BE2C (cell line): ENCODE results near the gene MTX1.
A peak's percentile ranks its signal among the peaks of the same experiment; 100 is the strongest.
"Not testable (repeated sequence)": the region's sequence is repeated elsewhere in the genome, so short reads cannot be mapped to it uniquely, and the experiment has no call there.

Experiments
- DNase-seq: peaks from one replicate; pipeline ENCODE4 v3.0.0-alpha.2; 2020
- H3K27me3 ChIP-seq: fragments of 250-450 bp; sonication (Bioruptor Pico); 2 replicates; pipeline ENCODE4 v1.5.1; 2020; ENCODE audit warnings: mild to moderate bottlenecking
- H3K36me3 ChIP-seq: fragments of 250-450 bp; sonication (Bioruptor Pico); 2 replicates; pipeline ENCODE4 v1.5.1; 2020; ENCODE audit warnings: mild to moderate bottlenecking
- H3K4me1 ChIP-seq: fragments of 250-450 bp; sonication (Bioruptor Pico); 2 replicates; pipeline ENCODE4 v1.5.1; 2020
- H3K4me3 ChIP-seq: 2 replicates; pipeline ENCODE4 v1.5.1; 2011; ENCODE audit warnings: low read depth, low read length
- H3K9me3 ChIP-seq: fragments of 250-450 bp; sonication (Bioruptor Pico); 2 replicates; pipeline ENCODE4 v1.5.1; 2020
- CTCF ChIP-seq: IDR thresholded peaks from 2 replicates; pipeline ENCODE4 v1.5.1; 2012; ENCODE audit warnings: mild to moderate bottlenecking, low read depth, low read length

Gene MTX1

DNA sequence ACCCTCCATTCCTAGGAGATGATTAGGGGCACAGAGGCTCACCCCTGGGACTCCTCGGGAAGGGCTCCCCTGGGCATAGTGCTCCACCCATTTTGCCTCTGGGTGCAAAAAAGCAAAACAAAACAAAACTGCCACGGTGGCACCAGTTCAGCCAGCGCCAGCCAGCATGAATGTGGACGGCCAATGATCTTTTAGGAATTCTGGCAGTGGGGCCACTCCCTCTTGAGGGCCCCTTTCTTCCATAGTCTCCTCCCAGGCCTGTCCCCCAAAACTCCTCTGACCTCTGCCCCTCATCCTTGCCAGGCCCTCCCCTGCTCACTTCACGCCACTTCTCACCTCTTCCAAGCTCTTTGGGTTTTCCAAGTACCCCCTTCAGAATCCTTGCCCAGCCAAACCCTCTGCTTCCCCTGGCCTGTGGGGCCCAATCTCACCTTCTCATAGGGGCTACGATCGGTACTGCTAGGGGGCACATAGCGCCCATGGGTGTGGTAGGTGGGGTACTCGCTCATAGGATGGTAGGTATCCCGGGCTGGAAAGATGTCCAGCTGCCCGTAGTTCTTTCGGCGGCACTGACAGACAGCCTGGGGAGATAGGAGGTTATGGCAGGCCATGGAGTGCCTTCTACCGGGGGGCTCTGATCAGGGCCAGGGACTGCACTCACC is 21.6 kb upstream of the MTX1 start:
- no peaks in the 10 kb centered on the region for H3K9me3 ChIP-seq
- H3K36me3 ChIP-seq = peaks cover 6% of the 10 kb centered on the region; the same call in 1 of the 2 replicates
- peaks cover 13% of the 10 kb centered on the region for H3K4me1 ChIP-seq
- no peak for TF ChIP-seq CTCF
- no peak overlapping the region for H3K4me3 ChIP-seq
- no peak for DNase-seq
- no peaks in the 10 kb centered on the region for H3K27me3 ChIP-seq

- Histone ChIP-seq H3K9me3 (no peaks in the 10 kb centered on the region), H3K27me3 (no peaks in the 10 kb centered on the region), H3K4me1 (peaks cover 13% of the 10 kb centered on the region), H3K36me3 (peaks cover 6% of the 10 kb centered on the region; the same call in 1 of the 2 replicates), H3K4me3 (no peak overlapping the region)
- no peak for DNase-seq
- no peak for TF ChIP-seq CTCF
Observed at GRCh38 chr1:155187456-155187891, 21.0 kb upstream of the MTX1 start.

GRCh38 chr1:155188268-155188667 is 20.2 kb upstream of the MTX1 start:
- no peaks in the 10 kb centered on the region for H3K9me3 ChIP-seq
- no peak overlapping the region for H3K4me3 ChIP-seq
- no peaks in the 10 kb centered on the region for H3K27me3 ChIP-seq
- peaks cover 16% of the 10 kb centered on the region for H3K4me1 ChIP-seq
- peaks cover 6% of the 10 kb centered on the region; the same call in 1 of the 2 replicates for H3K36me3 ChIP-seq
- DNase-seq = no peak
- TF ChIP-seq CTCF = no peak

DNA sequence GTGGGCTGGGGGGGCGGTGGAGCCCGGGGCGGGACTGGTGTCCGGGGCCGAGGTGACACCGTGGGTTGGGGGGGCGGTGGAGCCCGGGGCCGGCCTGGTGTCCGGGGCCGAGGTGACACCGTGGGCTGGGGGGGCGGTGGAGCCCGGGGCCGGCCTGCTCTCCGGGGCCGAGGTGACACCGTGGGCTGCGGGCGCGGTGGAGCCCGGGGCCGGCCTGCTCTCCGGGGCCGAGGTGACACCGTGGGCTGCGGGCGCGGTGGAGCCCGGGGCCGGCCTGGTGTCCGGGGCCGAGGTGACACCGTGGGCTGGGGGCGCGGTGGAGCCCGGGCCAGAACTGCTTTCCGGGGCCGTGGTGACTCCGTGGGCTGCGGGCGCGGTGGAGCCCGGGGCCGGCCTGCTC is 18.6 kb upstream of the MTX1 start:
- not testable (repeated sequence) for DNase-seq, H3K36me3 ChIP-seq, H3K9me3 ChIP-seq, H3K27me3 ChIP-seq, H3K4me3 ChIP-seq
- peaks cover 12% of the 10 kb centered on the region for H3K4me1 ChIP-seq

- Histone ChIP-seq H3K4me1 (peaks cover 7% of the 10 kb centered on the region), H3K27me3 (no peaks in the 10 kb centered on the region), H3K4me3 (no peak overlapping the region), H3K9me3 (no peaks in the 10 kb centered on the region), H3K36me3 (no peaks in the 10 kb centered on the region; the same call in 1 of the 2 replicates)
- TF ChIP-seq CTCF = no peak
- no peak for DNase-seq
Observed at GRCh38 chr1:155191904-155192303, 16.6 kb upstream of the MTX1 start.

- peak overlapping the region; percentile 65 for H3K4me3 ChIP-seq
- no peak for DNase-seq
Observed at GRCh38 chr1:155192346-155193274, 15.9 kb upstream of the MTX1 start.

More at GRCh38 chr1:155192346-155193274, 15.9 kb upstream of the MTX1 start:
- Histone ChIP-seq H3K27me3 (no peaks in the 10 kb centered on the region), H3K4me1 (peaks cover 7% of the 10 kb centered on the region), H3K9me3 (no peaks in the 10 kb centered on the region), H3K36me3 (no peaks in the 10 kb centered on the region; the same call in none of the 2 replicates)
- TF ChIP-seq CTCF = no peak
